LNCaP clone FGC (cell line): ENCODE results near the gene ZNF181.

Experiments used
- DNase-seq: peaks from one replicate; pipeline ENCODE4 v3.0.0-alpha.2; 2011; ENCODE audit warnings: low read depth
- H3K4me3 ChIP-seq: 2 replicates; pipeline ENCODE4 v1.5.1; 2011; ENCODE audit warnings: mild to moderate bottlenecking, low read depth, low read length, control low read depth
- CTCF ChIP-seq: IDR thresholded peaks from 2 replicates; pipeline ENCODE4 v1.5.1; 2012; ENCODE audit warnings: mild to moderate bottlenecking; ENCODE audit not compliant: control insufficient read depth, insufficient read depth; ENCODE audit errors: extremely low read depth

ZNF181 gene

GRCh38 chr19:34793565-34793964 lies 59.5 kb downstream of the ZNF181 start:
- DNase-seq: no peak
- no peak for TF ChIP-seq CTCF
- H3K4me3 ChIP-seq: no peak overlapping the region

GRCh38 chr19:34794066-34794960 lies 60.3 kb downstream of the ZNF181 start:
- DNase-seq: no peak
- H3K4me3 ChIP-seq: no peak overlapping the region
- TF ChIP-seq CTCF: no peak
